GM19397 (cell line): Measurements from ENCODE around the gene INPP4A.

Experiments used
- ATAC-seq: cut with Tn5 transposase; IDR thresholded peaks from one replicate; pipeline ENCODE4 v1.9.1; 2021; ENCODE audit warnings: mild to moderate bottlenecking, moderate library complexity; ENCODE audit not compliant: unreplicated experiment

The INPP4A gene

GRCh38 chr2:98558852-98559530 lies 114.3 kb downstream of the INPP4A start:
- ATAC-seq: no peak

GRCh38 chr2:98559581-98559980 lies 114.9 kb downstream of the INPP4A start:
- ATAC-seq: no peak

- ATAC-seq: no peak
These were observed 115.7 kb downstream of the INPP4A start for GRCh38 chr2:98560256-98560771.

GRCh38 chr2:98561018-98561417 lies 116.4 kb downstream of the INPP4A start:
- no peak for ATAC-seq

GRCh38 chr2:98561902-98562695 lies 117.4 kb downstream of the INPP4A start:
- ATAC-seq: no peak

- no peak for ATAC-seq
These were observed 118.7 kb downstream of the INPP4A start for GRCh38 chr2:98563394-98563793.

GRCh38 chr2:98564541-98565132 lies 120.0 kb downstream of the INPP4A start:
- ATAC-seq: no peak

GRCh38 chr2:98565286-98565860 lies 120.7 kb downstream of the INPP4A start:
- ATAC-seq: no peak

- ATAC-seq: no peak
These were observed 121.3 kb downstream of the INPP4A start for GRCh38 chr2:98565941-98566340.

- no peak for ATAC-seq
These were observed 123.7 kb downstream of the INPP4A start for GRCh38 chr2:98568161-98568956.

GRCh38 chr2:98569197-98569793 lies 124.6 kb downstream of the INPP4A start:
- ATAC-seq: no peak

GRCh38 chr2:98569915-98570314 lies 125.3 kb downstream of the INPP4A start:
- ATAC-seq: no peak

GRCh38 chr2:98570356-98570755 lies 125.7 kb downstream of the INPP4A start:
- no peak for ATAC-seq

GRCh38 chr2:98571121-98571701 lies 126.6 kb downstream of the INPP4A start:
- no peak for ATAC-seq

- no peak for ATAC-seq
These were observed 127.1 kb downstream of the INPP4A start for GRCh38 chr2:98571796-98572195.

GRCh38 chr2:98572211-98572610 lies 127.6 kb downstream of the INPP4A start:
- ATAC-seq: no peak

GRCh38 chr2:98572676-98573075 lies 128.0 kb downstream of the INPP4A start:
- no peak for ATAC-seq

- no peak for ATAC-seq
These were observed 128.8 kb downstream of the INPP4A start for GRCh38 chr2:98573426-98573825.

- no peak for ATAC-seq
These were observed 132.1 kb downstream of the INPP4A start for GRCh38 chr2:98576666-98577312.
